BJ (cell line): ENCODE data around the gene BBIP1. TPM values are rescaled to one million over a fixed set of nuclear protein-coding genes. Genes with fewer than 3 reads are reported as not detected.
A peak's percentile ranks its signal among the peaks of the same experiment; 100 is the strongest.

Experiments used
- CTCF ChIA-PET: fragments of 350-600 bp; formaldehyde crosslinking; extraction: SDS; loops from one replicate; lab custom pipeline; 2021; ENCODE audit warnings: antibody characterized with exemption, inconsistent platforms; lab: Yijun Ruan, JAX
- POLR2A ChIA-PET: fragments of 300-600 bp; sonication (Branson Sonifier 250); formaldehyde crosslinking; extraction: SDS; loops from one replicate; lab custom pipeline; 2021; ENCODE audit warnings: antibody characterized with exemption; lab: Charles Lee
- DNase-seq: peaks from one replicate; pipeline ENCODE4 v3.0.0-alpha.2; 2011; ENCODE audit warnings: low read depth
- H3K27me3 ChIP-seq: 2 replicates; pipeline ENCODE4 v1.6.0; 2011; ENCODE audit warnings: low read length; ENCODE audit not compliant: control insufficient read depth, insufficient read depth
- H3K36me3 ChIP-seq: 2 replicates; pipeline ENCODE4 v1.5.1; 2011; ENCODE audit warnings: low read length; ENCODE audit not compliant: control insufficient read depth, insufficient read depth
- H3K4me3 ChIP-seq: 2 replicates; pipeline ENCODE4 v1.5.1; 2011; ENCODE audit warnings: low read depth, mild to moderate bottlenecking, control low read depth, low read length
- polyA plus RNA-seq: library from polyadenylated mRNA; depleted of rRNA; stranded (reverse); fragments of >200 nt; gene quantifications from 2 replicates; pipeline ENCODE4 v1.2.3, GENCODE V29; 2011
- TF ChIP-seq, protein P1 (sequence below): IDR thresholded peaks from 2 replicates; pipeline ENCODE4 v1.5.1; 2011; ENCODE audit warnings: low read depth, mild to moderate bottlenecking, control low read depth, inconsistent platforms, low read length, moderate library complexity; ENCODE audit not compliant: insufficient read depth

BBIP1 gene
- polyA plus RNA-seq, 1 experiment, result 11.0 TPM

DNA sequence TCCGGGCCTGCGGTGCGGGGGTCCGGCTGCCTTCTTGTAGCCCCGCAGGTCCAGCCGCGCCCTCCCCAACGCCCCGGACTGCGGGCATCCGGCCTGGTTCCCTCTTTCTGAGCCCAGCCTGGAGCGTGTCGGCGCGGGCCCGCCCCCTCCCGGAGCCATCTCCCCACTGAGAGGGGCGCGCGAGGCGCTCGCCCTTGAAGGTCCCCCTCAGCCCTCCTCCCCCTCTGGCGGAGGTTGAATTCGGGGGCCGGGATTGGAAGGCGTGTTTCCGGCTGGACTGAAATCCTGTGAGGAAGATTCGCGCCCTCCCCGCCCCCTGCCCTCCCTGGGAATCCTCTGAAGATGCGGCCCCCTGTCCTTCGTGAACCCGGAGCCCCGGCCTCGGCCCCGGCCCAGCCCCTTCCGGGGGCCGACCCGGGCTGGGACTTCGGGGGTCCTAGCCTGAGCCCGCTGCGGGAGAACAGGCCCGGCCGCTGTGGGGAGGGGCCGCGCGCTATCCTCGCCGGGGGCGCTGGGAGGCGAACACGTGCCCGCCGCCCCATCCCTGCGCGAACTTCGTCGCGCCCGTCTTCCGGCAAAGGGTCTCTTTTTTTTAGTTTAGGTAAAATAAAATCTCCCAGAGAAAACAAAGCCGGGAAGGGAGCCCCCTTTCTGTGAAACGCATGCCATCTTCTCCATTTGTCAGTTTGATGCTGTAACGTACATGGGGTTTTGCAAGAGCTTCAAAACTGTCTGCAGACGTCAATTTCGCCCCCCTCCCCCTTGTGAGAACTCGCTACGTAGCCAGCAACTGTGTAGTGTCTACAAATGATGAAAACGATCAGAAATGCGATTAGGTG lies 46.6 kb downstream of the BBIP1 start:
- Histone ChIP-seq H3K36me3 (no peaks in the 10 kb centered on the region; the same call in 1 of the 2 replicates), H3K4me3 (peak overlapping the region; percentile 87), H3K27me3 (no peaks in the 10 kb centered on the region)
- ChIA-PET POLR2A (no interaction called here), CTCF (interaction anchor here (0.7 to 1.2 kb wide), 5 partner anchors 10 to 734 kb away, joined by 3 to 4 read pairs (median 3); no protein-coding TSS in a partner anchor)
- no peak for DNase-seq
- TF ChIP-seq, protein P1, sequence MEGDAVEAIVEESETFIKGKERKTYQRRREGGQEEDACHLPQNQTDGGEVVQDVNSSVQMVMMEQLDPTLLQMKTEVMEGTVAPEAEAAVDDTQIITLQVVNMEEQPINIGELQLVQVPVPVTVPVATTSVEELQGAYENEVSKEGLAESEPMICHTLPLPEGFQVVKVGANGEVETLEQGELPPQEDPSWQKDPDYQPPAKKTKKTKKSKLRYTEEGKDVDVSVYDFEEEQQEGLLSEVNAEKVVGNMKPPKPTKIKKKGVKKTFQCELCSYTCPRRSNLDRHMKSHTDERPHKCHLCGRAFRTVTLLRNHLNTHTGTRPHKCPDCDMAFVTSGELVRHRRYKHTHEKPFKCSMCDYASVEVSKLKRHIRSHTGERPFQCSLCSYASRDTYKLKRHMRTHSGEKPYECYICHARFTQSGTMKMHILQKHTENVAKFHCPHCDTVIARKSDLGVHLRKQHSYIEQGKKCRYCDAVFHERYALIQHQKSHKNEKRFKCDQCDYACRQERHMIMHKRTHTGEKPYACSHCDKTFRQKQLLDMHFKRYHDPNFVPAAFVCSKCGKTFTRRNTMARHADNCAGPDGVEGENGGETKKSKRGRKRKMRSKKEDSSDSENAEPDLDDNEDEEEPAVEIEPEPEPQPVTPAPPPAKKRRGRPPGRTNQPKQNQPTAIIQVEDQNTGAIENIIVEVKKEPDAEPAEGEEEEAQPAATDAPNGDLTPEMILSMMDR, result peak; percentile 33

DNA sequence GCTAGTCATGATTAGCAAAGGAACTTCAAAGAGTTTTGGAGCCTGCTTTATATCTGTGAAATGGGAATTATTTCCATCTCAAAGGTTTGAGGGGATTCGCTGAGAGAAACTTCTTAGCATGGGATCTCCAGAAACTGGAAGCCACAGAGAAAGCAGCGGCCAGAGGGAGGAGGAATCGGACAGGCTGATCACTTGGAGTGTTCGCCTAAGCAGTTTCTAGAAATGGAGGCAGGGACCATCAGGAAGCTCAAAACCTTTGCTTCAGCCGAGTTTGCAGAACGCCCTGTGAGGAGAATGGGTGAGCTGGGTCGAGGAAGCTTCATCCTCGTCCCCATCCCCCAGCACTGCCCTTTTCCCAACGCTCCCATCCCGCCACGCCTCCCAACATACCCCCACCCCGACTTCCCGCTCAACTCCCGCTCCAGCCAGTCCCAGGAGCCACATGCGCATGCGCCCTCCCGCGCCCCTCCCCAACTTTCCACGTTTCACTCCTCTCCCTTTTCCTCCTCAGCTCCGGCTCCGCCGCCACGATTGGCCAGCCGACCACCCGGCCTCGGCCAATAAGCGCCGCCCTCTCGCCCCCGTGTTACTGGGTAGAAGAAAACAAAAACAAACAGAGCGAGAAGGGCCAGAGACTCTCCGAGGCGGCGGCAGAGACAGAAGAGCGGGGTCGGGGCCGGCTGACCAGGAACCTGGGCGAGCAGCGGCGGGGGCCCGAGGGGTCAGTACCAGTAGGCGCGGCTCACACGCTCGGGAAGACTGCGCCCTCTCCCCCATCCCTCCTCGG lies 47.5 kb downstream of the BBIP1 start, which contains the start of gene PDCD4:
Gene PDCD4, plus strand, starts transcription at position 631 of the 787 bp plus-strand sequence. CDS start 4,100 bp downstream, outside the sequence.
- TF ChIP-seq, protein P1, result no peak
- Histone ChIP-seq H3K36me3 (no peaks in the 10 kb centered on the region; the same call in 1 of the 2 replicates), H3K27me3 (no peaks in the 10 kb centered on the region), H3K4me3 (peak within 1 kb of the TSS; percentile 87)
- CTCF ChIA-PET, result interaction anchor here (0.6 to 0.8 kb wide), 4 partner anchors 68 to 734 kb away, joined by 3 read pairs; no protein-coding TSS in a partner anchor
- POLR2A ChIA-PET, result interaction anchor here (0.6 kb wide), 3 partner anchors 236 to 452 kb away, joined by 3 to 5 read pairs (median 4); partner anchors contain the start of gene SMC3
- DNase-seq, result peak; percentile 90

DNA sequence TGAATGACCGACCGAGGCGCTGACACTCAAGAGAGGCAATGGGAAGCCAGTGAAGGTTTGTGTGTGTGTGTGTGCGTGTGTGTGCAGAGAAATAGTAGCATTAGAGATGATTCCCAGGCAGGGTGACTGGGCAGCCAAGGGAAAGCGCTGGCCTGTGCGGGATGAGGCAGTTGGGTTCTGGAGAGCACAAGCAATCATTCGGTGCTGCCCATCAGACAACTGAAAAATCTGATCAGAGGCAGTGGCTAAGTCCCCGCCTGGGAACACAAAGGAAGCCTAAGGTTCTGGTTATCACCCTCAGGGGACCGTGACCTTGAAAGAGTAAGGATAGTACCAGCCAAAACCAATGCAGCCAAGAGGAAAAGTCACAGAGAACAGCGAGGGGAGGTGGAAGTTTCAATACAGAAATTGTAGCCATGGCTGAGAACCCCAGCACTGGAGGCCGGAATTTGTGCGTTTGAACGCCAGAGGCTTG lies 48.1 kb downstream of the BBIP1 start:
- TF ChIP-seq, protein P1, result no peak
- DNase-seq, result no peak
- POLR2A ChIA-PET, result interaction anchor here (0.6 kb wide), 1 partner anchor 236 kb away, joined by 3 read pairs; no protein-coding TSS in a partner anchor
- CTCF ChIA-PET, result interaction anchor here (0.7 to 1.6 kb wide), 2 partner anchors 23 to 184 kb away, joined by 3 to 4 read pairs; no protein-coding TSS in a partner anchor
- no peaks in the 10 kb centered on the region for H3K36me3 ChIP-seq
- H3K27me3 ChIP-seq, result no peaks in the 10 kb centered on the region
- H3K4me3 ChIP-seq, result no peak overlapping the region; the same call in 1 of the 2 replicates

DNA sequence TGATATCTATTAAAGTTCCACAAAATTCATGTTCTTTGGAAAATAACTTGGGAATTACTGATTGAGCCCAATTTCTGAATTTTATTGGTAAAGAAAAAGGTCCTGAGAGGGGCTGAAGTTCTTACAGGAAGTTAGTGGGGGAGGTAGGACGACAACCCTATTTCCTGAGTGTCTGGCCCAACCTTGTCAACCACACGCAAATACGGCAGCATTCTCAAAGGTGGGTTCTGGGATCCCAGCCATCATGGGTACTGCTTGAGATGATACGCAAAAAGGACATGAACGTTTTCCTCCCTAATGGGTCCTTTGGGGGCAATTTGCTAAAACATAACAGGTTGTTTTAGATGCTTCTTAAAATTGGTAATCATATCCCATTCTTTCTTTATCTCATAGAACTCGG lies 50.0 kb downstream of the BBIP1 start:
- H3K4me3 ChIP-seq, result no peak overlapping the region
- no peaks in the 10 kb centered on the region for H3K36me3 ChIP-seq
- ChIA-PET CTCF (no interaction called here), POLR2A (no interaction called here)
- no peak for DNase-seq
- no peaks in the 10 kb centered on the region for H3K27me3 ChIP-seq
- TF ChIP-seq, protein P1, result no peak
